Fibroblast of skin of back (primary cell): Measurements from ENCODE around the gene NRG3.

Source experiments
- DNase-seq: peaks from one replicate; pipeline ENCODE4 v3.0.0-alpha.2; 2013

The NRG3 gene

GRCh38 chr10:82092111-82092510 is 217.1 kb downstream of the NRG3 start:
- no peak for DNase-seq

- DNase-seq, result no peak
Observed at GRCh38 chr10:82124713-82125112, 249.7 kb downstream of the NRG3 start.

- DNase-seq, result no peak
Observed at GRCh38 chr10:82128527-82128926, 253.5 kb downstream of the NRG3 start.

- no peak for DNase-seq
Observed at GRCh38 chr10:82136103-82136502, 261.1 kb downstream of the NRG3 start.

GRCh38 chr10:82144153-82144552 is 269.2 kb downstream of the NRG3 start:
- DNase-seq, result no peak

GRCh38 chr10:82148764-82149163 is 273.8 kb downstream of the NRG3 start:
- DNase-seq, result no peak

- DNase-seq, result no peak
Observed at GRCh38 chr10:82149674-82150073, 274.7 kb downstream of the NRG3 start.

GRCh38 chr10:82150123-82150900 is 275.3 kb downstream of the NRG3 start:
- no peak for DNase-seq

GRCh38 chr10:82160307-82160706 is 285.3 kb downstream of the NRG3 start:
- DNase-seq, result peak; percentile 16

GRCh38 chr10:82161264-82161663 is 286.3 kb downstream of the NRG3 start:
- DNase-seq, result no peak

- DNase-seq, result no peak
Observed at GRCh38 chr10:82162549-82163195, 287.7 kb downstream of the NRG3 start.

GRCh38 chr10:82171899-82172298 is 296.9 kb downstream of the NRG3 start:
- no peak for DNase-seq

GRCh38 chr10:82176587-82176986 is 301.6 kb downstream of the NRG3 start:
- DNase-seq, result no peak

- DNase-seq, result peak; percentile 7
Observed at GRCh38 chr10:82190432-82191260, 315.7 kb downstream of the NRG3 start.

- no peak for DNase-seq
Observed at GRCh38 chr10:82191653-82192052, 316.7 kb downstream of the NRG3 start.

GRCh38 chr10:82192665-82193064 is 317.7 kb downstream of the NRG3 start:
- no peak for DNase-seq

GRCh38 chr10:82194419-82194818 is 319.4 kb downstream of the NRG3 start:
- no peak for DNase-seq

- peak; percentile 14 for DNase-seq
Observed at GRCh38 chr10:82206831-82207230, 331.8 kb downstream of the NRG3 start.

- DNase-seq, result no peak
Observed at GRCh38 chr10:82208726-82209125, 333.7 kb downstream of the NRG3 start.

GRCh38 chr10:82210331-82210730 is 335.3 kb downstream of the NRG3 start:
- no peak for DNase-seq

- peak; percentile 2 for DNase-seq
Observed at GRCh38 chr10:82211346-82211745, 336.4 kb downstream of the NRG3 start.

GRCh38 chr10:82212753-82213152 is 337.8 kb downstream of the NRG3 start:
- peak; percentile 1 for DNase-seq

- DNase-seq, result no peak
Observed at GRCh38 chr10:82213784-82214183, 338.8 kb downstream of the NRG3 start.
